GM12875 (cell line): ENCODE measurements around the gene ENOSF1.
"Not testable (repeated sequence)": the region's sequence is repeated elsewhere in the genome, so short reads cannot be mapped to it uniquely, and the experiment has no call there.

Source experiments
- H3K4me3 ChIP-seq: one replicate; pipeline ENCODE4 v1.5.1; 2011; ENCODE audit warnings: low read depth, low read length, control low read depth
- TF ChIP-seq, protein P1 (sequence below): IDR thresholded peaks from 2 replicates; pipeline ENCODE4 v1.5.1; 2011; ENCODE audit warnings: low read depth, mild to moderate bottlenecking, control low read depth, inconsistent platforms, low read length, moderate library complexity, borderline replicate concordance; ENCODE audit not compliant: insufficient read depth

Gene ENOSF1

DNA sequence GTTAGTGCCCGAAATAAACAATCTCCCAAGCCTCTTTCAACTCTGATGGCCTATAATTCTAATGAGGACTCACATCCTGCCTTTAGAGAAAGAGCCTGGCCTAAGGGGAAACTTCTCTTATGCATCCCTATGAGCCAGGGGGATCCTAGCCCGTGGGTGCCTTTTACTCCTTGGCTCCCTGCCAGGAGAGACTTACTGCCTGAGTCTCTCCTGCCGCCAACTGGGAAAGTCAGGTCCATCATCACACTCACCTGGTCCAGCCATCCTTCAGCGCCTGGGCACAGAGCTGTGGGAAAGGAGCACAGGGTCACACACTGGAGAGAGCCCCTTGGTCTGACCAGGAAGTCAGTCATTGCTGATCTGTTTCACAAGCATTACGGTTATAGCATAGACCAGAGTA lies 24.1 kb downstream of the ENOSF1 start:
- H3K4me3 ChIP-seq: no peak overlapping the region
- TF ChIP-seq, protein P1, sequence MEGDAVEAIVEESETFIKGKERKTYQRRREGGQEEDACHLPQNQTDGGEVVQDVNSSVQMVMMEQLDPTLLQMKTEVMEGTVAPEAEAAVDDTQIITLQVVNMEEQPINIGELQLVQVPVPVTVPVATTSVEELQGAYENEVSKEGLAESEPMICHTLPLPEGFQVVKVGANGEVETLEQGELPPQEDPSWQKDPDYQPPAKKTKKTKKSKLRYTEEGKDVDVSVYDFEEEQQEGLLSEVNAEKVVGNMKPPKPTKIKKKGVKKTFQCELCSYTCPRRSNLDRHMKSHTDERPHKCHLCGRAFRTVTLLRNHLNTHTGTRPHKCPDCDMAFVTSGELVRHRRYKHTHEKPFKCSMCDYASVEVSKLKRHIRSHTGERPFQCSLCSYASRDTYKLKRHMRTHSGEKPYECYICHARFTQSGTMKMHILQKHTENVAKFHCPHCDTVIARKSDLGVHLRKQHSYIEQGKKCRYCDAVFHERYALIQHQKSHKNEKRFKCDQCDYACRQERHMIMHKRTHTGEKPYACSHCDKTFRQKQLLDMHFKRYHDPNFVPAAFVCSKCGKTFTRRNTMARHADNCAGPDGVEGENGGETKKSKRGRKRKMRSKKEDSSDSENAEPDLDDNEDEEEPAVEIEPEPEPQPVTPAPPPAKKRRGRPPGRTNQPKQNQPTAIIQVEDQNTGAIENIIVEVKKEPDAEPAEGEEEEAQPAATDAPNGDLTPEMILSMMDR: no peak

GRCh38 chr18:686339-687111 lies 25.9 kb downstream of the ENOSF1 start:
- H3K4me3 ChIP-seq: no peak overlapping the region
- TF ChIP-seq, protein P1: no peak

GRCh38 chr18:685438-685837 lies 27.0 kb downstream of the ENOSF1 start:
- TF ChIP-seq, protein P1: no peak
- H3K4me3 ChIP-seq: no peak overlapping the region

DNA sequence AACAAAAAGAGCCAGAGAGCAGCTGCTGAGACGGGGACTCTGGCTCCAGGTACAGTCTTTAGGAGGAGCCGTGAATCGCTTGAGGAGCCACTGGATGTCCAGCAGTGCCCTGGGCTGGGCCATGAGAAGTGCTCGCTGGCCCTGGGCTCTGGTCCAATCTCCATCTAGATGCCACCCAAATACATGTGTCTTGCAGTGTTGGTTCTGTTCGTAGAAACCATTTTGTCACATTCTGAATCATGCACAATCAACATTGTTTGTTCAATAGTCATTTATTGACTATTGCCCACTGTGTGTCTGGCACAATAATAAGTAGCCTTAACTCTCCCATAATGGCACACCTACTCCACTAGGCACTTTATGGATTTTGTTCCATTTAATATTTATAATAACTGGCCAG lies 28.9 kb downstream of the ENOSF1 start:
- TF ChIP-seq, protein P1: no peak

GRCh38 chr18:682833-683232 lies 29.6 kb downstream of the ENOSF1 start:
- no peak overlapping the region for H3K4me3 ChIP-seq
- TF ChIP-seq, protein P1: no peak

More for the DNA sequence above, 28.9 kb downstream of the ENOSF1 start:
- H3K4me3 ChIP-seq: no peak overlapping the region

- H3K4me3 ChIP-seq: not testable (repeated sequence)
Observed at GRCh38 chr18:682416-682815, 30.0 kb downstream of the ENOSF1 start.

GRCh38 chr18:681985-682384 lies 30.4 kb downstream of the ENOSF1 start:
- TF ChIP-seq, protein P1: no peak
- H3K4me3 ChIP-seq: no peak overlapping the region
